HepG2 (cell line): Measurements from ENCODE around the gene DHX8. TPM values are rescaled to one million over a fixed set of nuclear protein-coding genes. Genes with fewer than 3 reads are reported as not detected.
A peak's percentile ranks its signal among the peaks of the same experiment; 100 is the strongest.

Experiments
- ATF5 ChIP-seq: sonication (generic); formaldehyde crosslinking; IDR thresholded peaks from 2 replicates; pipeline ENCODE4 v1.4.0; 2020; ENCODE audit warnings: mild to moderate bottlenecking, low read depth, missing genetic modification reagents
- CEBPG ChIP-seq: IDR thresholded peaks from 2 replicates; pipeline ENCODE4 v1.6.1; 2016
- ERF ChIP-seq: IDR thresholded peaks from 2 replicates; pipeline ENCODE4 v1.6.1; 2018; ENCODE audit warnings: missing biosample characterization, missing genetic modification reagents
- HBP1 ChIP-seq: IDR thresholded peaks from 2 replicates; pipeline ENCODE4 v1.6.1; 2016; ENCODE audit warnings: low read depth, control low read depth
- KDM4B ChIP-seq: sonication (generic); formaldehyde crosslinking; IDR thresholded peaks from 2 replicates; pipeline ENCODE4 v1.4.0; 2020; ENCODE audit warnings: missing genetic modification reagents
- MEIS2 ChIP-seq: sonication (generic); formaldehyde crosslinking; IDR thresholded peaks from 2 replicates; pipeline ENCODE4 v1.9.0; 2021; ENCODE audit warnings: mild to moderate bottlenecking, missing genetic modification reagents
- MTA1 ChIP-seq: sonication (generic); formaldehyde crosslinking; IDR thresholded peaks from 2 replicates; pipeline ENCODE4 v1.4.0; 2020; ENCODE audit warnings: missing genetic modification reagents, mild to moderate bottlenecking, borderline replicate concordance
- NR2F2 ChIP-seq: IDR thresholded peaks from 2 replicates; pipeline ENCODE4 v1.6.1; 2012; ENCODE audit warnings: low read depth, inconsistent platforms, borderline replicate concordance
- POLR2G ChIP-seq: fragments of 200-400 bp; formaldehyde crosslinking; IDR thresholded peaks from 2 replicates; pipeline ENCODE4 v1.6.1; 2018; ENCODE audit warnings: mild to moderate bottlenecking, low read depth, low read length, moderate library complexity
- REL ChIP-seq: sonication (generic); formaldehyde crosslinking; conservative IDR thresholded peaks from 2 replicates; pipeline ENCODE4 v1.8.0; 2022; ENCODE audit warnings: mild to moderate bottlenecking, missing genetic modification reagents, moderate library complexity
- SMARCE1 ChIP-seq: fragments of 450-650 bp; IDR thresholded peaks from 2 replicates; pipeline ENCODE4 v1.6.1; 2017; ENCODE audit warnings: borderline replicate concordance
- SOX5 ChIP-seq: IDR thresholded peaks from 2 replicates; pipeline ENCODE4 v1.6.1; 2016; ENCODE audit warnings: borderline replicate concordance
- SRSF1 ChIP-seq: fragments of 200-400 bp; formaldehyde crosslinking; optimal IDR thresholded peaks from 2 replicates; pipeline ENCODE3; 2017; ENCODE audit warnings: mild to moderate bottlenecking, low read depth, low read length, moderate library complexity
- SRSF9 ChIP-seq: fragments of 200-400 bp; formaldehyde crosslinking; IDR thresholded peaks from 2 replicates; pipeline ENCODE4 v1.6.1; 2018; ENCODE audit warnings: borderline replicate concordance, mild to moderate bottlenecking, low read depth, low read length; ENCODE audit not compliant: insufficient read depth, poor library complexity, severe bottlenecking
- TAF15 ChIP-seq: fragments of 200-400 bp; formaldehyde crosslinking; IDR thresholded peaks from one replicate; pipeline ENCODE4 v1.6.1; 2018; ENCODE audit warnings: mild to moderate bottlenecking, low read depth, low read length; ENCODE audit not compliant: poor library complexity, severe bottlenecking
- TFAP4 ChIP-seq: sonication (generic); IDR thresholded peaks from 2 replicates; pipeline ENCODE4 v1.6.1; 2016; ENCODE audit warnings: low read depth, borderline replicate concordance
- ZBTB14 ChIP-seq: sonication (generic); formaldehyde crosslinking; IDR thresholded peaks from 2 replicates; pipeline ENCODE4 v1.4.0; 2020; ENCODE audit warnings: missing genetic modification reagents
- ZBTB4 ChIP-seq: sonication (generic); formaldehyde crosslinking; IDR thresholded peaks from 2 replicates; pipeline ENCODE4 v1.4.0; 2020; ENCODE audit warnings: missing genetic modification reagents, mild to moderate bottlenecking, borderline replicate concordance
- ZNF207 ChIP-seq: fragments of 450-650 bp; IDR thresholded peaks from 2 replicates; pipeline ENCODE4 v1.6.1; 2016; ENCODE audit warnings: antibody characterized with exemption, borderline replicate concordance
- ZNF274 ChIP-seq: sonication (generic); formaldehyde crosslinking; IDR thresholded peaks from 2 replicates; pipeline ENCODE4 v1.5.1; 2020; ENCODE audit warnings: mild to moderate bottlenecking, missing genetic modification reagents
- ZNF713 ChIP-seq: sonication (generic); formaldehyde crosslinking; IDR thresholded peaks from 2 replicates; pipeline ENCODE4 v1.4.0; 2020; ENCODE audit warnings: mild to moderate bottlenecking, missing genetic modification reagents
- ZNF790 ChIP-seq: sonication (generic); formaldehyde crosslinking; IDR thresholded peaks from 2 replicates; pipeline ENCODE4 v1.8.0; 2022; ENCODE audit warnings: missing genetic modification reagents, mild to moderate bottlenecking, borderline replicate concordance
- polyA plus RNA-seq, 8 experiments: library from polyadenylated mRNA; depleted of rRNA in 3 of 8; stranded (reverse) in 7 of 8; unstranded in 1 of 8; fragments of >200 nt; fragmentation: Illumina TruSeq in 4 of 8; extraction: Trizol in 4 of 8; gene quantifications; 2 replicates each; pipeline versions ENCODE4 v1.2.1 to v1.2.3, GENCODE V29; 2011 to 2016; ENCODE audit warnings: low read depth in 4 of 8, missing spikeins in 1 of 8, mixed read lengths in 1 of 8; ENCODE audit not compliant: insufficient read depth in 1 of 8
- total RNA-seq, 5 experiments: library from RNA; depleted of rRNA; stranded (reverse); fragments of >200 nt; fragmentation: Illumina TruSeq; extraction: Trizol; gene quantifications; 2 replicates each; pipeline ENCODE4 v1.2.3, GENCODE V29; 2016; ENCODE audit warnings: low read depth in 1 of 5

The DHX8 gene
- total and polyA plus RNA-seq, 2 of the 13 experiments (the other 11 are each of a cell fraction or from before 2014, with no cell fraction given): 24.8 to 48.9 TPM

GRCh38 chr17:43546319-43547188, 62.8 kb downstream of the DHX8 start, which contains the start of gene ETV4 (continued):
- TF ChIP-seq ATF5 (CRISPR knock-in tag) (no peak), MEIS2 (CRISPR knock-in tag) (0 out of 2 replicates have a peak, but pooled peaks have one; percentile 12), KDM4B (no peak), MTA1 (CRISPR knock-in tag) (no peak), ZNF274 (CRISPR knock-in tag) (no peak), ZNF713 (no peak), ERF (peak; percentile 65; the same call in 1 of the 2 replicates), CEBPG (CRISPR knock-in tag) (no peak), REL (CRISPR knock-in tag) (no peak), POLR2G (peak; percentile 79), TFAP4 (peak; percentile 81; the same call in 1 of the 2 replicates), ZBTB4 (no peak), ZNF790 (CRISPR knock-in tag) (no peak), SRSF9 (no peak), HBP1 (CRISPR knock-in tag) (peak; percentile 99), TAF15 (no peak), SMARCE1 (no peak), NR2F2 (no peak), SOX5 (CRISPR knock-in tag) (peak; percentile 56; the same call in 1 of the 2 replicates), ZBTB14 (CRISPR knock-in tag) (no peak), SRSF1 (no peak), ZNF207 (no peak)
